Measurements from ENCODE around the gene RBM48.

Gene RBM48

DNA sequence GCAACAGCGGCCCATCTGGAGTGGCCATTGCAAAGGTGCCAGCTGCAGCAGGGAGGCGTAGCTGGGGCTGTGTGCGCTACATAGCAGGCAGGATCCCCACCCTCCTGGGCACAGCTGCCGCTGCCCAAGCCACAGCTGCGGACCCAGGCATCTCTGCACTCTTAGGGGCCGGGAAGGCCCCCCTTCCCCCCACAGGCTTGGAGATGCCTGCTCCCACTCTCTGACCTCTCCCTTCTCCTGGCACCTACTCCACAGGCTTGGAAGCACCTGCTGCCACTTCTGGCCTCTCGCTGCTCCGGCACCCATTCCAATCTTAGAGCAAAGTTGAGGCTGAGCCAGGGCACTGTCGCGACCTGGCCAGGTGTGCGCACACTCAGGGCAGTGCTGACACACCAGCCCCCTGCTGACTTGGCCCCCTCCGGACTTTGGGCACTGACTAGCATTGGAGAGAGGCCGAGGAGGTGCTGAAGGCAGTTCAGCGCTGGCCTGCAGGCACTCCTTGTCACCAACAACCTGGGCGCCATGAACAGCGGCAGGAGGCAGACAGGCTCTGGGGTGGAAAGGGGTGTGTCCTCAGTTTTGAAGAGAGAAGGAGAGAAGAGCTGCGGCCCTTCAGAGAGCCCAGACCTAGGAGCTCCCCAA lies 18.4 kb downstream of the RBM48 start:
- no peak for DNase-seq

GRCh38 chr7:92547579-92547978 lies 19.0 kb downstream of the RBM48 start:
- DNase-seq, result no peak

- DNase-seq, result no peak
Measured at GRCh38 chr7:92550194-92550593, 21.6 kb downstream of the RBM48 start.

DNA sequence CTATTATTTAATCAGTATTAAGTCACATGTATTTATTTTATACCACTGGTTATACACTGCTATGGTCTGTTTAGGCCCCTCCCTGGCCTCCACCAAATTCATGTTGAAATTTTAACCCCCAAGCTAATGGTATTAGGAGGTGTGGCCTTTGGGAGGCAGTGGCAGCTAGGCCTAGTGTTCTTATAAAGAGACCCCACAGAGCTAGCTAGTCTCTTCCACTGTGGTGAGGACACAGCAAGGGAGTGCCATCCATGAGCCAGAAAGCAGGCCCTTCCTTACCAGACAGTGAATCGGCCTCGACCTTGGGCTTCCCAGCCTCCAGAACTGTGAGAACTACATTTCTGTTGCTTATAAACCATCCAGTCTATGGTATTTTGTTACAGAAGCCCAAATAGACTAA lies 28.7 kb downstream of the RBM48 start:
- no peak for DNase-seq

GRCh38 chr7:92557808-92558362 lies 29.3 kb downstream of the RBM48 start:
- DNase-seq, result no peak

GRCh38 chr7:92560602-92561001 lies 32.0 kb downstream of the RBM48 start:
- DNase-seq, result no peak

GRCh38 chr7:92563345-92563744 lies 34.8 kb downstream of the RBM48 start:
- DNase-seq, result no peak

DNA sequence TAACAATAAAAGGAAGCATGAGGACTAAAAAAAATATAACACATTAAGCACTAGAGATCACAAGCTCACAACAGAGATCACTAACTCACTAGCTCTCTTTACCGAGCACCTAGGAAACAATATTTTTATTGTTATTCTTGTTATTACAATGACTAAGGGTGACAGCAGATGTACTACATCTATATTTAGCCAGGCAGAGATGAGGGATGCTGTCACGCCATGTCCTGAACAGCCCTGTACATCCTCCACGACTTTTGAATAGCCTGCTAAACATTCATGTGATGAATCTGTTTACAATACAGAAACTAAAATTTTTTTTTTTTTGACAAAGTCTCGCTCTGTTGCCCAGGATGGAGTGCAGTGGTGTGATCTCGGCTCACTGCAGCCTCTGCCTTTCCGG lies 38.9 kb downstream of the RBM48 start:
- no peak for DNase-seq

DNA sequence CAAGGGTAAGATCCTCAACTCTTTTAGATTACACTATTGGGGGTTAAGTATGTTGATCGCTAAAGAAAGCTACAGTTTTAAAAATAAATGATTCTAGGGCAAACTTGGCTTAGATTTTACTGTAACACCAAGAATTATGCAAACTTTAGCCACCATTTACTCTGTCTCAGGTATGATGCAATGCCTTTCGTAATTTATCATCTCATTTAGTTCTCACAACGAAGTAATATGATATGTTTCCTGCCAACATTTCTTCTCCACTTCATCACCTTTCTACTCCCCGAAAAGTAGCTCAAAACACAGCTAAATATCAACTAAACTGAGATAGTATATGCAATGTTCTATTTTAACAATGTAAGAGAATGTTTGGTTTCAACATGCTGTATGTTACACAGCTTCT lies 40.5 kb downstream of the RBM48 start:
- no peak for DNase-seq

DNA sequence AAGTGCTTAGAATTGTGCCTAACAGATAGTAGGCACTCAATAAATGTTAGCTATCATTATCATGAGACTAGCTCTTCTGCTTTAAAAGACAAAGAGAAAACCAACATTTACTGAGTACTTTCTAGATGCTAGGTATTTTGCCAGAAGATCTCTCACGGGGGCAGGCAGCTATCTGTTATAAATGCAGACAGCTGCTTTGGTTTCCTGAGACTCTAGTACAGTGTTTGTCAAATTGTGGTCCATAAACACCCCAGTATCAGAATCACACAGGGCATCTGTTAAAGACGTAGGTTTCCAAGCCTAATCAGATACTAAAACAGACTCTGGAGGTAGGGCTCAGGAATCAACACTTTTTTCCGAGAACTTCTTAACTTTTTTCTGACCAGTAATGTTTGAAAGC lies 47.7 kb downstream of the RBM48 start:
- no peak for DNase-seq

DNA sequence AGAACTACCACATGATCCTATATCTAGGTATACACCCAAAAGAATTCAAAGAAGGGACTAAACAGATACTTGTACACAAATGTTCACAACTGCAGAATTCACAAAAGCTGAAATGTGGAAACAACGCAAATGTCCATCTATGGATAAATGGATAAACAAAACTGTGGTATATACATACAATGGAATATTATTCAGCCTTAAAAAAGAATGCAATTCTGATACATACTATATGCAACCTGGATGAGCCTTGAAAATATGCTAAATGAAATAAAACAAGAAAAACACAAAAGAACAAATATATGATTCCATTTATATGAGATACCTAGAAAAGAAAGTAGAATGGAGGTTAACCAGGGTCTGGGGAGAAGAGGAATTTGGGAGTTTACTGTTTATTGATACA lies 54.4 kb downstream of the RBM48 start:
- no peak for DNase-seq

DNA sequence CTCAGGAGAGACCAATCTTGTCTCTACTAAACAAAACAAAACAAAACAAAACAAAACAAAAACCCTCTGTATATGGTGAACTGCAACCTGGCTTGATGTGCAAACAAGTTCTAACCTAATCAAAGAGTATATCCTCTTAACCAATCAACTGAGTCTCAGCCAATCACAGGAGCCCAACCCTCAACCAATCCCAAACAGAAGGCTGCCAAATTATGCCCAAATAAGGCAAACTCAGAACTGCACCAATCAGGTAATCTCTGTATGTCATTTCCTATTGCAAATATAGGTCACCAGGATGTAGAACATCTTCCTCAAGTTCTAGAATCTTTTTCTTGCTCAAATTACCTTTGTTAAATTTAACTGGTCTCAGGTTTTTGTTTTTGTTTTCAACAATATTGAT lies 56.4 kb downstream of the RBM48 start:
- DNase-seq, result peak in 1 of 2 experiments; percentile 29

GRCh38 chr7:92586403-92586802 lies 57.8 kb downstream of the RBM48 start:
- DNase-seq, result no peak

DNA sequence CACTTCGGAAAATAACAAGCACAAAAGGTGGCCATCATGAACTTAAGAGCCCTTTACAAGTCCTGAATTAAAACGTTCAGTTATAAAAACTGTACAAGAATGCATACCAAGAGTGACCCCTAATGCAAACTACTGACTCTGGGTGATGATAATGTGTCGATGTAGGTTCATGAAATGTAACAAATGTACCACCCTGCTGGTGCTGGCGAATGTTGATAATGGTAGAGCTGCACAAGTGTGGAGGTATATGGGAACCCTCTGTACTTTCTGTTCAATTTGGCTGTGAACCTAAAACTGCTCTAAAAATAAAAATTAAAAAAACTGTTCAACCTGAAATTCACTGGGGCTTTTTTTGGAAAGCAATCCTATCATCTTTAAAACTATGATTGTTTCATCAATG lies 58.2 kb downstream of the RBM48 start:
- DNase-seq, result no peak

Measured in SW 1271 (cell line).